HL-60 (cell line): ENCODE data around the gene KAZN.

Experiments used
- DNase-seq, 2 experiments: peaks; one replicate each; pipeline ENCODE4 v3.0.0-alpha.2; 2010 to 2020; ENCODE audit warnings: low read depth in 1 of 2, low spot score in 1 of 2
- H3K27ac ChIP-seq: fragments of 250-450 bp; sonication (Bioruptor Pico); replicated peaks from 2 replicates; pipeline ENCODE4 v1.5.1; 2020; ENCODE audit warnings: mild to moderate bottlenecking, moderate library complexity
- H3K27me3 ChIP-seq: fragments of 250-450 bp; sonication (Bioruptor Pico); 2 replicates; pipeline ENCODE4 v1.5.1; 2021; ENCODE audit warnings: mild to moderate bottlenecking, moderate library complexity; ENCODE audit not compliant: insufficient read depth, poor library complexity, severe bottlenecking
- H3K4me3 ChIP-seq: replicated peaks from 2 replicates; pipeline ENCODE4 v1.5.1; 2011; ENCODE audit warnings: mild to moderate bottlenecking, control low read depth, low read length; ENCODE audit not compliant: insufficient read depth
- CTCF ChIP-seq: IDR thresholded peaks from one replicate; pipeline ENCODE4 v1.5.1; 2011; ENCODE audit warnings: low read length, control low read depth, inconsistent platforms; ENCODE audit not compliant: insufficient read depth
- GABPA ChIP-seq: IDR thresholded peaks from 2 replicates; pipeline ENCODE4 v1.6.1; 2012; ENCODE audit warnings: low read depth
- POLR2AphosphoS5 ChIP-seq: IDR thresholded peaks from 2 replicates; pipeline ENCODE4 v1.6.1; 2012; ENCODE audit warnings: low read depth
- REST ChIP-seq: IDR thresholded peaks from 2 replicates; pipeline ENCODE4 v1.6.1; 2012; ENCODE audit warnings: low read depth; ENCODE audit not compliant: insufficient replicate concordance
- SPI1 ChIP-seq: IDR thresholded peaks from 2 replicates; pipeline ENCODE4 v1.6.1; 2012; ENCODE audit warnings: low read depth, mild to moderate bottlenecking, borderline replicate concordance

Gene KAZN

GRCh38 chr1:14939527-14940284 lies 341.2 kb downstream of the KAZN start:
- Histone ChIP-seq H3K27ac (no peak overlapping the region), H3K4me3 (no peak overlapping the region), H3K27me3 (no peaks in the 10 kb centered on the region)
- DNase-seq: no peak
- TF ChIP-seq GABPA (no peak), CTCF (no peak), SPI1 (no peak), REST (no peak), POLR2AphosphoS5 (no peak)

- DNase-seq: no peak
- TF ChIP-seq REST (no peak), GABPA (no peak), CTCF (no peak), SPI1 (no peak), POLR2AphosphoS5 (no peak)
- Histone ChIP-seq H3K4me3 (no peak overlapping the region), H3K27ac (no peak overlapping the region), H3K27me3 (no peaks in the 10 kb centered on the region)
Measured at GRCh38 chr1:14940285-14940870, 341.9 kb downstream of the KAZN start.

- Histone ChIP-seq H3K27ac (no peak overlapping the region), H3K4me3 (no peak overlapping the region), H3K27me3 (peaks cover 1% of the 10 kb centered on the region)
- no peak for DNase-seq
- TF ChIP-seq CTCF (no peak), SPI1 (no peak), GABPA (no peak), REST (no peak), POLR2AphosphoS5 (no peak)
Measured at GRCh38 chr1:14941864-14942263, 343.4 kb downstream of the KAZN start.
